OCI-LY7 (cell line): ENCODE measurements around the gene HECA.
A peak's percentile ranks its signal among the peaks of the same experiment; 100 is the strongest.

Experiments used
- EZH2phosphoT487 ChIP-seq: fragments of 200-600 bp; sonication (generic); IDR thresholded peaks from 2 replicates; pipeline ENCODE4 v1.6.1; 2018; ENCODE audit warnings: low read depth, borderline replicate concordance, mild to moderate bottlenecking, mixed run types, antibody characterized with exemption, low read length, moderate library complexity, mixed read lengths
- TF ChIP-seq, protein P1 (sequence below): fragments of 200-600 bp; sonication (generic); conservative IDR thresholded peaks from 2 replicates; pipeline ENCODE4 v1.5.1; 2014; ENCODE audit warnings: mild to moderate bottlenecking, antibody characterized with exemption, low read length, moderate library complexity, mixed read lengths

DNA sequence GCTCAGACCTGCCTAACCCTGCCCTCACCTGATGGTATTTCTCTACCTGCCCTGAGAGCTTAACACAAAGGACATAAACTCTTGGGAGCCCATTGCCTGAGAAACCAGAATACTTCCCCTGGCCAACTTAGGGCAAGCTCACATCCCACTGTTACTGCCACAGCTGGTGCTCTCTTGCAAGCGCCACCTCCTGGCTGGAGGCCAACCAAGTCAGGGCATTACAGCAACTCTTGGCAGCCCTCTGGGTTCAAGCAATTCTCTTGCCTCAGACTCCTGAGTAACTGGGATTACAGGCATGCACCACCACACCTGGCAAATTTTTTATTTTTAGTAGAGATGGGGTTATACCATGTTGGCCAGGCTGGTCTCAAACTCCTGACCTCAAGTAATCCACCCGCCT, 70.1 kb downstream of the HECA start:
- TF ChIP-seq, protein P1, sequence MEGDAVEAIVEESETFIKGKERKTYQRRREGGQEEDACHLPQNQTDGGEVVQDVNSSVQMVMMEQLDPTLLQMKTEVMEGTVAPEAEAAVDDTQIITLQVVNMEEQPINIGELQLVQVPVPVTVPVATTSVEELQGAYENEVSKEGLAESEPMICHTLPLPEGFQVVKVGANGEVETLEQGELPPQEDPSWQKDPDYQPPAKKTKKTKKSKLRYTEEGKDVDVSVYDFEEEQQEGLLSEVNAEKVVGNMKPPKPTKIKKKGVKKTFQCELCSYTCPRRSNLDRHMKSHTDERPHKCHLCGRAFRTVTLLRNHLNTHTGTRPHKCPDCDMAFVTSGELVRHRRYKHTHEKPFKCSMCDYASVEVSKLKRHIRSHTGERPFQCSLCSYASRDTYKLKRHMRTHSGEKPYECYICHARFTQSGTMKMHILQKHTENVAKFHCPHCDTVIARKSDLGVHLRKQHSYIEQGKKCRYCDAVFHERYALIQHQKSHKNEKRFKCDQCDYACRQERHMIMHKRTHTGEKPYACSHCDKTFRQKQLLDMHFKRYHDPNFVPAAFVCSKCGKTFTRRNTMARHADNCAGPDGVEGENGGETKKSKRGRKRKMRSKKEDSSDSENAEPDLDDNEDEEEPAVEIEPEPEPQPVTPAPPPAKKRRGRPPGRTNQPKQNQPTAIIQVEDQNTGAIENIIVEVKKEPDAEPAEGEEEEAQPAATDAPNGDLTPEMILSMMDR = peak; percentile 28; the same call in 1 of the 2 replicates
- no peak for TF ChIP-seq EZH2phosphoT487
